Memory B cell (primary cell): ENCODE results near the gene SPRN.
A peak's percentile ranks its signal among the peaks of the same experiment; 100 is the strongest.
"Not testable (repeated sequence)": the region's sequence is repeated elsewhere in the genome, so short reads cannot be mapped to it uniquely, and the experiment has no call there.

ENCODE experiments used
- ATAC-seq: fragments of 150-1000 bp; cut with Tn5 transposase; 2 replicates; pipeline ENCODE4 v1.10.0; 2021; ENCODE audit warnings: low read depth, mild to moderate bottlenecking, moderate library complexity
- DNase-seq, 2 donors: peaks; one replicate each; pipeline ENCODE4 v3.0.0; 2022; ENCODE audit warnings: low spot score in 2 of 2
- H3K27ac Mint-ChIP-seq: one replicate; pipeline ENCODE4 v1.8.0; 2022; ENCODE audit warnings: mild to moderate bottlenecking, moderate library complexity, mixed read lengths
- H3K27me3 Mint-ChIP-seq: one replicate; pipeline ENCODE4 v1.8.0; 2022; ENCODE audit warnings: mixed read lengths
- H3K36me3 Mint-ChIP-seq: one replicate; pipeline ENCODE4 v1.8.0; 2022; ENCODE audit warnings: mild to moderate bottlenecking, mixed read lengths
- H3K4me1 Mint-ChIP-seq: one replicate; pipeline ENCODE4 v1.8.0; 2022; ENCODE audit warnings: mixed read lengths
- H3K4me3 Mint-ChIP-seq: one replicate; pipeline ENCODE4 v1.8.0; 2022; ENCODE audit warnings: mild to moderate bottlenecking, moderate library complexity, mixed read lengths
- H3K9me3 Mint-ChIP-seq: one replicate; pipeline ENCODE4 v1.8.0; 2022; ENCODE audit warnings: mixed read lengths

The SPRN gene, protein sequence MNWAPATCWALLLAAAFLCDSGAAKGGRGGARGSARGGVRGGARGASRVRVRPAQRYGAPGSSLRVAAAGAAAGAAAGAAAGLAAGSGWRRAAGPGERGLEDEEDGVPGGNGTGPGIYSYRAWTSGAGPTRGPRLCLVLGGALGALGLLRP

DNA sequence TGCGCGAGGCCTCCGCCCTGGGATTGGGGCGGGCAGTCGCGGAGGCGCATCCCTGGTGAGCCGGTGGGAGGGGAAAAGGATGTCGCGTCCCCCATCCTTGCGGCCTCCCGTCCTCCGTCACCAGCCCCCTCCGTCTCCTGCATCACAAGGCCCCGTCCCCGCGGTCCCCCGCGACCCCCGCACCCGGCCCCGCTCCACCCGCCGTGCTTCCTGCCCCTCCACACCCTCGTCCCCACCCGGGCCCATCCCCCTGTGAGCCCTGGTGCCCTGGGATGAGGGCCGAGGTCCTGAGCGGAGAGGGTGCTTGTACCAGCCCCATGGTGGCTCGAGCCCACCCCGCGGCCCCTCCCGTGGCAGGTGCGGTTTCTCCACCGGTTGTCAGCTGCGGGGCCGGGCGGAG lies at the start of gene SPRN:
Gene SPRN, minus strand, starts transcription at position 25 of the 400 bp plus-strand sequence. CDS start 944 bp downstream, outside the sequence.
- H3K9me3 Mint-ChIP-seq, H3K27me3 Mint-ChIP-seq, H3K4me1 Mint-ChIP-seq, H3K27ac Mint-ChIP-seq, ATAC-seq, DNase-seq, H3K36me3 Mint-ChIP-seq: not testable (repeated sequence)
- H3K4me3 Mint-ChIP-seq = peak within 1 kb of the TSS; percentile 77

DNA sequence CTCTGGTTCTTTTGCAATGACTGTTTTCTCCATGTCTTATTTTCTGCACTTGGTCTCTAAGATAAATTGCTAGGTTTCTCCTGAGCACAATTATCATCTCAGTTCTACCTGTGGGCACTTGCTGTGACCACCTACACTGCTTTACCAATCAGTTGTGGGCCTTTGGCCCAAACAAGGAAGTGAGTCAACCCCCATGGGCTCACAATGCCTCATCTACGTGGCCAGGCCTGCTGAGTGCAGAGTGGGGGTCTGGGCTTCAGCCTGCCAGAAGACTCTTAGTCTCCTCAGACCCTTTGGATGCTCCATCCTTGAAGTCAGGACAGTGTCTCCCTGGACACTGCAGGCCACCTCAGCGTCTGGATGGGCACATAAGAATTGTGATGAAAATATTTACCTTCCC lies 49.6 kb upstream of the SPRN start:
- no peak overlapping the region for H3K27ac Mint-ChIP-seq
- H3K4me3 Mint-ChIP-seq = no peak overlapping the region
- H3K9me3 Mint-ChIP-seq = peaks cover 7% of the 10 kb centered on the region
- DNase-seq (no peak), ATAC-seq (no peak)
- H3K4me1 Mint-ChIP-seq = peaks cover 4% of the 10 kb centered on the region
- H3K27me3 Mint-ChIP-seq = peaks cover 2% of the 10 kb centered on the region
- peaks cover 21% of the 10 kb centered on the region for H3K36me3 Mint-ChIP-seq

DNA sequence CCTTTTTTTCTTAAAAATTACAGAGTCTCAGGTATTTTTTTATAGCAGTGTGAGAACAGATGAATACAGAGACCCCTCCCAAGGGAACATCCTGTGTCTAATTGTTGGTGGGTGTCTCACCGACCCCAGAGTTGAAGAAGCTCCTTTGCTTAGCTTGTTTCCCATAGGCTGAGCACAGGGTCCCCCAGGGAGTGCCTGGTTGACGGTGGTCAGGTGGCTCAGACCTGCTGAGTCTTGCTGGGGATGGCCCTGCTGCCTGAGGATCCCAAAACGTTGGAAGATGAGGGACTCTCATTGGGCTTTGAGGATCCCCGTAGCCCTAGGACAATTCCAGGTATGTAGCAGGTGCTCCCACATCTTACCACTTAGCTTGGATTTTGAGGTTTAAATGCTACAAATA lies 48.8 kb upstream of the SPRN start:
- no peak for ATAC-seq
- Mint-ChIP-seq H3K4me1 (peaks cover 4% of the 10 kb centered on the region), H3K36me3 (peaks cover 22% of the 10 kb centered on the region), H3K27ac (no peak overlapping the region), H3K9me3 (peaks cover 7% of the 10 kb centered on the region), H3K27me3 (peaks cover 2% of the 10 kb centered on the region), H3K4me3 (no peak overlapping the region)
- no peak for DNase-seq

DNA sequence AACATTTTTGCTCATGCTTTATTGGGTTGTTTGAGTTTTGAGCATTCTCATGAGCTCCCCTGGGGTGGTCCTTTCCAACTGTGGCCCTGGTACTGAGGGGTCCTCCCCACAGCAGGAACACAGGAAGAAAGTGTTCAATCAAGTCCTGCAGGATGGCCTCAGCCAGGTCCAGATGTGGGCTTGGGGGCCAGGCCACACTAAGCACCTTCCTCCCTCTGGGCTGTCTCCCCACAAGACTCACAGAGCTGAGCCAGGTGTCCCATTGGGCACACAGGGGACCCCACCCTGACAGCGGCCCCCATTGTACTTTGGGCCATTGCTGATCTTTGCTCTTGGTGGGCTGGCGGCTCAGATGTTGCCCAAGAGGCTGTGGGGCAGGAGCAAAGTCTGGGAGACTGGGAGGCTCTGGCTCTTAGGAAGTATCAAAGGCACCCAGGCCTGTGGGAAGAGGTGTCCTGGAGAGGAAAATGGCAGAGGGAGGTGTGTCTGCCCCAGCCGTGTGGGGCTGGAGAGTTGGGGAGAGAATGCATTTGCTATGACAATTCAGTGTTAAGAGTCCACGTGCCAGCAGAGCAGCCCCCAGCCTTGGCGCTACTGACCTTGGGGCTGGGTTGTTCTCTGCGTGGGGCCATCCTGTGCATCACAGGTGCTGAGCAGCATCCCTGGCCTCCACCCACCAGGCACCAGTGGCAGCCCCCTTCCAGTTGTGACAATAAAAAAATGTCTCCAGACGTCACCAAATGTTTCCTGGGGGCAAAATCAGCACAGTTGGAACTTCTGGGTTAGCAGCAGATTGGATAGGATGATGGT lies 47.1 kb upstream of the SPRN start:
- H3K4me3 Mint-ChIP-seq = no peak overlapping the region
- H3K4me1 Mint-ChIP-seq = peaks cover 4% of the 10 kb centered on the region
- H3K27ac Mint-ChIP-seq = no peak overlapping the region
- peaks cover 7% of the 10 kb centered on the region for H3K9me3 Mint-ChIP-seq
- DNase-seq (no peak), ATAC-seq (no peak)
- H3K27me3 Mint-ChIP-seq = peaks cover 2% of the 10 kb centered on the region
- H3K36me3 Mint-ChIP-seq = peaks cover 33% of the 10 kb centered on the region

DNA sequence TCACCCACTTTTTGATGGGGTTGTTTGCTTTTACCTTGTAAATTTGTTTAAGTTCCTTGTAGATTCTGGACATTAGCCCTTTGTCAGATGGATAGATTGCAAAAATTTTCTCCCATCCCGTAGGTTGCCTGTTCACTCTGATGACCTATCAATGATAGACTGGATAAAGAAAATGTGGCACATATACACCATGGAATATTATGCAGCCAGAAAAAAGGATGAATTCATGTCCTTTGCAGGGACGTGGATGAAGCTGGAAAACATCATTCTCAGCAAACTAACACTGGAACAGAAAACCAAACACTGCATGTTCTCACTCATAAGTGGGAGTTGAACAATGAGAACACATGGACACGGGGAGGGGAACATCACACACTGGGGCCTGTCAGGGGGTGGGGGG lies 44.8 kb upstream of the SPRN start:
- H3K36me3 Mint-ChIP-seq = peaks cover 33% of the 10 kb centered on the region
- not testable (repeated sequence) for H3K27me3 Mint-ChIP-seq, H3K4me1 Mint-ChIP-seq, H3K27ac Mint-ChIP-seq, H3K4me3 Mint-ChIP-seq, H3K9me3 Mint-ChIP-seq, DNase-seq, ATAC-seq

DNA sequence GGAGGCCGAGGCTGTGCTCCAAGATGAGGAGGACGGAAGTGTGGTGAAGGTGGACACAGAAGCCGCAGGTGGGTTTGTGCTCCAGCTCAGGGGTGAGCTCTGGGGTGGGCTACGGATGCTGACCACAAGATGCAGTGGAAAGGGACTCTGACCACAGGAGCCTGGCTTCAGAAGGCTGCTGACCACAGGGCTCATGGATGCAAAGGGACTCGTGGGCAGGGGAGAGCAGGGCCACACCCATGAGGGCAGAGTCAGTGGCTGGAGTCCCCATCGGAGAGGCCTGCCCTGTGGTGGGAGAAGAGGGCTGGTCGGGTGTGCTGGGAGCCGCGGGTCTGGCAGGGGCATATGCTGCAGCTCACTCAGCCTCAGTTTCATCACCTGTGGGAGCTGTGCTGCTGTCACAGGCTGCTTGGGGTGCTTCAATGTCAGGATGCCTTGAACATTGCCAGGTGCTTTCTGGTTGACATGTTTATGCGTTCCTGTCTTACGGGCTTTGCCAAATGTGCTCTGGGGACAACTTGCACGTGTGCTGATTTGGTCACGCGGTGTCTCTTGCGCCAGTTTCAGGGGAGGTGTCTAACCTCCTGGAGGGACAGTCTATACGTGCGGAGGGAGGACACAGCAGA lies 43.0 kb upstream of the SPRN start:
- Mint-ChIP-seq H3K4me1 (no peaks in the 10 kb centered on the region), H3K9me3 (peaks cover 2% of the 10 kb centered on the region), H3K27me3 (no peaks in the 10 kb centered on the region), H3K27ac (no peak overlapping the region), H3K4me3 (no peak overlapping the region), H3K36me3 (peaks cover 30% of the 10 kb centered on the region)
- ATAC-seq (no peak), DNase-seq (no peak)

DNA sequence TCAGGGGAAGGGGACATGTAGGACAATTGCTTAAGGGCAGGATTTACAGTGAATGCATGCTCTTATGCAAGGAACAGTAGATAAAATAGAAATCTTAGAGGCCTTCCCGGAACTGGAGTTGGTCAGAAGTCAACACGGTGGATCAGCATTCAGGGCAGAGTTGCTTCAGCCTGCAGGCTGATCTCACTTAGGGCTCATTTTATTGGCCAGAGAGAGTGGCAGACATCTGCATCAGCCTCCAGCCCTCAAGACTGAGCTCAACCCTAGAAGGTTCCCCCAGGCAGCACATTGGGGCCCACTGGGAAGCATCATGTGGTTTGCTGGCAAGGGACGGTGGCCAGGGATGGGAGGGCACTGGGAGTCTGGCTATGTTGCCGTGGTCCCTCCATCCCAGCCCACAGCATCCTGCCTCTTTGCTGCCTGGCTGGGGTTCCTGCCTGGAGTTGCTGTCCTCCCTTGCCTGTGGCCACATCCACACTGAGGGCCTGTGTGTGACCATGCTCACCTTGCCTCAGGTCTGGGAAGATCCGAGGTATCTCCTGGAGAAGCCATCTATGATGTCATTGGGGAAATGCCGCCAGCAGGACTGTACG lies 42.4 kb upstream of the SPRN start:
- H3K4me3 Mint-ChIP-seq = no peak overlapping the region
- H3K27me3 Mint-ChIP-seq = no peaks in the 10 kb centered on the region
- peaks cover 30% of the 10 kb centered on the region for H3K36me3 Mint-ChIP-seq
- DNase-seq = no peak
- no peak for ATAC-seq
- peaks cover 2% of the 10 kb centered on the region for H3K9me3 Mint-ChIP-seq
- H3K4me1 Mint-ChIP-seq = no peaks in the 10 kb centered on the region
- H3K27ac Mint-ChIP-seq = no peak overlapping the region

DNA sequence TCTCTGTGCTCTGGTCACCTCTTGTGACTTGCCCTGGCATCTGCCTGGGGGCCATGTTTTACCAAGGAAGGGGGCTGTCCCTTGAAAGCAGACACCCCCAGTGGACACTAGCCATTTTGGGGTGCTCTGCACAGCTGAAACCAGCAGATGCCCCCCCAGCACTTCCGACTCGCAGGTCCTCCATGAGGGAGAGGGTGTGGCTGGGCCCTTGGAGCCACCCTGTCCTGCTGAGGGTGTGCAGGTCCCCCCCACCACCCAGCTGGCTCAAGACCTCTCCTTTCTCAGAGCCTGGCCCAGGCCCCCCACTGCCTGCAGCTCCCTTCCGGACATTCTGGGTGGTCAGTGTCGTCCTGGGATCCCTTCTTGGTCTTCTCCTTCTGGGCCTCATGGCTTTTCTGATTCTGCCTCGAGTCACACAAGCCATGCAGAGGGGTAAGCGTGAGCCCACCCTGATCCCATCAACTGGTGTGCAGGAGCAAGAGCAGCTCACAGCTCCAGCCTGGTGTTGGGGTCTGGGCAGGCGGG lies 41.6 kb upstream of the SPRN start:
- Mint-ChIP-seq H3K9me3 (peaks cover 2% of the 10 kb centered on the region), H3K27me3 (no peaks in the 10 kb centered on the region), H3K4me3 (no peak overlapping the region), H3K27ac (no peak overlapping the region), H3K4me1 (no peaks in the 10 kb centered on the region), H3K36me3 (peaks cover 32% of the 10 kb centered on the region)
- ATAC-seq (no peak), DNase-seq (no peak)

DNA sequence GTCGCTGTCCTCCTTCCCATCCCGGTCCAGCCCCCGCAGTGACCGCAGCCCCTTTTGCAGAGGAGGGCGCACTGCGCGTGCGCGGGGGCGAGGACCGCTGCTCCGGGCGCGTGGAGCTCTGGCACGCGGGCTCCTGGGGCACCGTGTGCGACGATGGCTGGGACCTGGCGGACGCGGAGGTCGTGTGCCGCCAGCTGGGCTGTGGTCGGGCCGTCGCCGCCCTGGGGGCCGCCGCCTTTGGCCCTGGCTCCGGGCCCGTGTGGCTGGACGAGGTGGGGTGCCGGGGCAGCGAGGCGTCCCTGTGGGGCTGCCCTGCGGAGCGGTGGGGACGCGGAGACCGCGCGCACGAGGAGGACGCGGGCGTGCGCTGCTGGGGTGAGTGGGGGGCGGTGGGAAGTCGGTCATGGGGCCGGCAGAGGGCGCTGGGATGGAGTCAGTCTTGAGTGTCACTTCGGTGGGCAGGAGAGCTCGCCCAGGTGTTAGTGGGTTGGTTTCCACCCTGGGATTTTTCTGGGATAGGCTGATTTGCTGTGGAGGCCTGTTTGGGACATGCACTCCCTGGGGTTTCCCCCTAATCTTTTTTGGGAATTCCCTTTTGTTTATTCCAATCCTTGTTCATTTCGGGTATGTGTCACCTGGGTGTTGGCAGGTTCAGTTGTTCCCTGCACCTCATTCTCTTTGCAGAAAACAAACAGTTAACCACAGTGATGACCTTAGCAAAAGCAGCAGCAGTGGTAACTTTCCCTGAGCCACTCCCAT lies 40.9 kb upstream of the SPRN start:
- H3K4me1 Mint-ChIP-seq = no peaks in the 10 kb centered on the region
- DNase-seq (no peak), ATAC-seq (no peak)
- H3K9me3 Mint-ChIP-seq = peaks cover 2% of the 10 kb centered on the region
- H3K27ac Mint-ChIP-seq = no peak overlapping the region
- no peaks in the 10 kb centered on the region for H3K27me3 Mint-ChIP-seq
- no peak overlapping the region for H3K4me3 Mint-ChIP-seq
- peaks cover 32% of the 10 kb centered on the region for H3K36me3 Mint-ChIP-seq

DNA sequence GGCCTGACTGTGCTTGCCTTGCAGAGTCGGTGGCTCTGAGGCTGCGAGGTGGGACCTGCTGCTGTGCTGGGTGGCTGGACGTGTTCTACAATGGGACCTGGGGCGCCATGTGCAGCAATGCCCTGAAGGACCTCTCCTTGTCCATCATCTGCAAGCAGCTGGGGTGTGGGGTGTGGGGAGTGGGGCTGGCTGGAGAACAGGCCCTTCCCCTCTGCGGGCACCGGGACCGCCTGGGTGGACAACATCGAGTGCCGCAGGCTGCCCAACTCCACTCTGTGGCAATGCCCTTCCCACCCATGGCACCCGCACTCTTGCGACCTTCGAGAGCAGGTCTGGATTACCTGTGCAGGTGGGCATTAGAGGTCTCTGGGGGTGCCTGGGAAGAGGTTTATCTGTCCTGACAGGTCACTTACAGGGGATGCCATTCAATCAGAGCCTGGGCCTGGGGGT lies 40.2 kb upstream of the SPRN start:
- Mint-ChIP-seq H3K9me3 (no peaks in the 10 kb centered on the region), H3K4me1 (no peaks in the 10 kb centered on the region), H3K4me3 (no peak overlapping the region), H3K36me3 (peaks cover 27% of the 10 kb centered on the region), H3K27me3 (no peaks in the 10 kb centered on the region), H3K27ac (no peak overlapping the region)
- ATAC-seq = no peak
- no peak for DNase-seq

DNA sequence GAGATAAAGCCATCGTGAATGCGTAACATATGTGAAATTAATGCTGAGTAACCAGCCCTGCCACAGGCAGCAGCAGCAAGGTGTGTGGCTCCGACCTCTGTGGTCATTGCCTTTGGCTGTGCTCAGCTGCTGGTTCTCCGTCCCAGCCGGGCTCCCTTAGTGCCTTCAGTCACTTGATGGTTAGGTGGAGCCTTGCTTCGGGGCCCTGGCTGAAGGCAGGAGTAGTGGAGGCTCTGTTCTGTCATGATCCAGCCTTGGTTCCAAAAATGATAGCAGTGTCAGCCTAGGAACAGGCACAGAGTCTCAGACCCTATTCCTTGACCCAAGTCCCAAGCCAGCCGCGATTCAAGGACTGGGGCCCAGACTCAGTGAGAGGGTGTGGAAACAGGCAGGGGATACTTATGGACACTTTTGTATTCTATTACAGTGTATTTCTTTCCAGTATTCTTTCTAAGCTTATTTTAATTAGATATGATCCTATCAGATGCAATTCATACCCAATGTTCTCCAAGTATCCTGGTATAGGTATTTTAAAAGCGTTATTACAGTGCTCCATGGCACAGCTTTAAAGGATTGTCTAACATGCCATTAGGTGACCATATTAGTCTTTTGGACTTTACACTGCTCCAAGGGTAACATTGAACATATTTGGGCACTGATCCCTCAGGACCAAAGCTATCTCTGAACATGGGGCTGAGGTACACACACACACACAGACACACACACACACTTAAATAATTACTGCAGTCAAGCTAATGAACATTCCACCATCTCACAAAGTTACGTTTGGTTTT lies 38.3 kb upstream of the SPRN start:
- Mint-ChIP-seq H3K9me3 (no peaks in the 10 kb centered on the region), H3K4me1 (no peaks in the 10 kb centered on the region), H3K4me3 (no peak overlapping the region), H3K27ac (no peak overlapping the region), H3K27me3 (no peaks in the 10 kb centered on the region), H3K36me3 (peaks cover 17% of the 10 kb centered on the region)
- DNase-seq (no peak), ATAC-seq (no peak)

DNA sequence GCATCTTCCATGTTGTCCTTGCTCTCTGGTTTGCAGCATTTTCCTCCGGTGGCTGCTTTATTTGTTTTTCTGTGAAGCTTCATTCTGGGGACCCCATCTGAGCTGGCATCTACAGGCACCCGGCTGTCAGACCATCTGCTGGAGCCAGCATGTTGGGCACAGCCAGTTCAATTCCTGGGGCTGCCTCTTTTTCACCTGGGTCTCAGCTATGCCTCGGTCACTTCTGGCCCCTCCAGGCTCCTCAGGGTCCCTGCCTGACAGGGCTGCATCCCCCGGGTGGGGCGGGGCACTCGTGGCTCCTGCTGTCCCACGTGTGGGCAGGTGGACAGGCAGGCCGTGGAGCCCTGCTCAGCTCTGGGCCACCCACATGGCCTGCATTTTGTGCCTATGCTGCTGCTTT lies 37.4 kb upstream of the SPRN start:
- no peak for ATAC-seq
- no peak overlapping the region for H3K4me3 Mint-ChIP-seq
- no peaks in the 10 kb centered on the region for H3K27me3 Mint-ChIP-seq
- no peak overlapping the region for H3K27ac Mint-ChIP-seq
- no peaks in the 10 kb centered on the region for H3K4me1 Mint-ChIP-seq
- peaks cover 9% of the 10 kb centered on the region for H3K36me3 Mint-ChIP-seq
- H3K9me3 Mint-ChIP-seq = no peaks in the 10 kb centered on the region
- DNase-seq = no peak

DNA sequence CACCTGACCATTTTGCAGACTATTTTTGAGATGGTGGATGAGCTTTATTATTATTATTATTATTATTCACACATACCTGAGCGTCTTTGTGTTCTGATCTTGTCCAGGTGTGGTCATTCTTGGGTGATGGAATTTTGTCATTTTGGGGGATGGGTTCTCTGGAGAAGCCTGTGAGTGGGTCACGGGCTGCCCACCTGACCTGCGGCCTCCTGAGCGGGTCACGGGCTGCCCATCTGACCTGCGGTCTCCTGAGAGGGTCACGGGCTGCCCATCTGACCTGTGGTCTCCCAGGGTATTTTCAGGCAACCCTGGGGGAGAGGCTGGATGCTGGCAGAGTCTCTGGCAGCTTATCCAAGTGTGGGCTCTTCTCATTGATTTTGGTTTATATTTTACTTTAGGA lies 36.6 kb upstream of the SPRN start:
- Mint-ChIP-seq H3K9me3 (no peaks in the 10 kb centered on the region), H3K27me3 (no peaks in the 10 kb centered on the region), H3K4me1 (no peaks in the 10 kb centered on the region), H3K36me3 (peaks cover 8% of the 10 kb centered on the region), H3K4me3 (no peak overlapping the region), H3K27ac (no peak overlapping the region)
- ATAC-seq = no peak
- no peak for DNase-seq
